GM12878 (cell line): ENCODE results near the gene CDK5RAP3. TPM values are rescaled to one million over a fixed set of nuclear protein-coding genes. Genes with fewer than 3 reads are reported as not detected.

ENCODE experiments used
- BACH1 ChIP-seq: fragments of 450-650 bp; IDR thresholded peaks from 2 replicates; pipeline ENCODE4 v1.6.1; 2017; ENCODE audit warnings: mild to moderate bottlenecking, borderline replicate concordance
- BCL11A ChIP-seq: IDR thresholded peaks from 2 replicates; pipeline ENCODE4 v1.6.1; 2011; ENCODE audit warnings: low read depth, low read length
- CBFB ChIP-seq: IDR thresholded peaks from 2 replicates; pipeline ENCODE4 v1.6.1; 2016; ENCODE audit warnings: antibody characterized with exemption, low read depth
- CREB1 ChIP-seq: IDR thresholded peaks from 2 replicates; pipeline ENCODE4 v1.6.1; 2012; ENCODE audit warnings: low read depth, mild to moderate bottlenecking, inconsistent platforms
- CREM ChIP-seq: IDR thresholded peaks from 2 replicates; pipeline ENCODE4 v1.6.1; 2014; ENCODE audit warnings: antibody characterized with exemption, low read depth
- ESRRA ChIP-seq: IDR thresholded peaks from 2 replicates; pipeline ENCODE4 v1.6.1; 2012; ENCODE audit warnings: mild to moderate bottlenecking, low read length, improper control_type of control experiment
- JUNB ChIP-seq: IDR thresholded peaks from 2 replicates; pipeline ENCODE4 v1.6.1; 2016; ENCODE audit warnings: antibody characterized with exemption, mild to moderate bottlenecking
- JUND ChIP-seq: IDR thresholded peaks from 2 replicates; pipeline ENCODE4 v1.6.1; 2012; ENCODE audit warnings: low read depth, mild to moderate bottlenecking, low read length, improper control_type of control experiment, moderate library complexity
- LARP7 ChIP-seq: fragments of 450-650 bp; IDR thresholded peaks from 2 replicates; pipeline ENCODE4 v1.6.1; 2017; ENCODE audit warnings: mild to moderate bottlenecking
- MTA3 ChIP-seq: IDR thresholded peaks from 2 replicates; pipeline ENCODE4 v1.6.1; 2012; ENCODE audit warnings: low read length, inconsistent platforms, borderline replicate concordance
- MXI1 ChIP-seq: fragments of 150-350 bp; IDR thresholded peaks from 2 replicates; pipeline ENCODE4 v1.6.1; 2011; ENCODE audit warnings: low read depth, mild to moderate bottlenecking, inconsistent platforms, low read length, improper control_type of control experiment
- NFIC ChIP-seq: IDR thresholded peaks from 2 replicates; pipeline ENCODE4 v1.6.1; 2012; ENCODE audit warnings: low read depth, mild to moderate bottlenecking, inconsistent platforms, low read length, moderate library complexity
- RAD51 ChIP-seq: fragments of 450-650 bp; IDR thresholded peaks from 2 replicates; pipeline ENCODE4 v1.6.1; 2016; ENCODE audit warnings: moderate library complexity, mild to moderate bottlenecking, inconsistent platforms
- SREBF2 ChIP-seq: IDR thresholded peaks from 2 replicates; pipeline ENCODE4 v1.6.1; 2012; ENCODE audit warnings: mild to moderate bottlenecking, low read length
- TARDBP ChIP-seq: IDR thresholded peaks from 2 replicates; pipeline ENCODE4 v1.6.1; 2016; ENCODE audit warnings: borderline replicate concordance
- TCF7 ChIP-seq: IDR thresholded peaks from 2 replicates; pipeline ENCODE4 v1.6.1; 2014; ENCODE audit warnings: antibody characterized with exemption, borderline replicate concordance
- YBX1 ChIP-seq: fragments of 450-650 bp; IDR thresholded peaks from 2 replicates; pipeline ENCODE4 v1.6.1; 2016; ENCODE audit warnings: antibody characterized with exemption
- ZBED1 ChIP-seq: IDR thresholded peaks from 2 replicates; pipeline ENCODE4 v1.6.1; 2016; ENCODE audit warnings: borderline replicate concordance
- polyA plus RNA-seq, 11 experiments: library from polyadenylated mRNA; depleted of rRNA in 4 of 11; unstranded in 6 of 11; stranded (reverse) in 5 of 11; fragments of >200 nt; fragmentation: Nextera tagmentation in 4 of 11; fragmentation: Illumina TruSeq in 1 of 11; extraction: Ambion mirVana in 4 of 11; extraction: Trizol in 1 of 11; gene quantifications; 1 replicate in 1 of 11; 2 replicates in 10 of 11; pipeline versions ENCODE4 v1.2.1 to v1.2.3, GENCODE V29; 2011 to 2016; ENCODE audit warnings: inconsistent platforms in 2 of 11, missing spikeins in 2 of 11, low read depth in 1 of 11
- total RNA-seq, 4 experiments: library from RNA; depleted of rRNA in 3 of 4; stranded (reverse); fragments of >200 nt in 3 of 4; fragmentation: Illumina TruSeq in 1 of 4; extraction: Trizol in 1 of 4; gene quantifications; 2 replicates each; pipeline versions ENCODE4 v1.2.1 to v1.2.3, GENCODE V29; 2013 to 2021
- TF ChIP-seq, protein P1 (sequence below): fragments of 450-650 bp; IDR thresholded peaks from 2 replicates; pipeline ENCODE4 v1.6.1; 2018; ENCODE audit warnings: borderline replicate concordance, mild to moderate bottlenecking; ENCODE audit not compliant: partially characterized antibody
- TF ChIP-seq, protein P2 (sequence below): IDR thresholded peaks from 2 replicates; pipeline ENCODE4 v1.6.1; 2012; ENCODE audit warnings: low read depth, low read length, improper control_type of control experiment
- TF ChIP-seq, protein P3 (sequence below): fragments of 450-650 bp; IDR thresholded peaks from 2 replicates; pipeline ENCODE4 v1.6.1; 2016; ENCODE audit warnings: mild to moderate bottlenecking
- TF ChIP-seq, protein P4 (sequence below): fragments of 450-650 bp; IDR thresholded peaks from 2 replicates; pipeline ENCODE4 v1.6.1; 2017; ENCODE audit warnings: borderline replicate concordance
- TF ChIP-seq, protein P5 (sequence below): IDR thresholded peaks from 2 replicates; pipeline ENCODE4 v1.6.1; 2012; ENCODE audit warnings: low read length, inconsistent platforms
- TF ChIP-seq, protein P6 (sequence below): IDR thresholded peaks from 2 replicates; pipeline ENCODE4 v1.6.1; 2012; ENCODE audit warnings: low read depth, low read length, improper control_type of control experiment

Gene CDK5RAP3
- total and polyA plus RNA-seq, 10 of the 15 experiments (the other 5 are each of a cell fraction or from before 2014, with no cell fraction given), result 69.4 to 237 (median 160) TPM

DNA sequence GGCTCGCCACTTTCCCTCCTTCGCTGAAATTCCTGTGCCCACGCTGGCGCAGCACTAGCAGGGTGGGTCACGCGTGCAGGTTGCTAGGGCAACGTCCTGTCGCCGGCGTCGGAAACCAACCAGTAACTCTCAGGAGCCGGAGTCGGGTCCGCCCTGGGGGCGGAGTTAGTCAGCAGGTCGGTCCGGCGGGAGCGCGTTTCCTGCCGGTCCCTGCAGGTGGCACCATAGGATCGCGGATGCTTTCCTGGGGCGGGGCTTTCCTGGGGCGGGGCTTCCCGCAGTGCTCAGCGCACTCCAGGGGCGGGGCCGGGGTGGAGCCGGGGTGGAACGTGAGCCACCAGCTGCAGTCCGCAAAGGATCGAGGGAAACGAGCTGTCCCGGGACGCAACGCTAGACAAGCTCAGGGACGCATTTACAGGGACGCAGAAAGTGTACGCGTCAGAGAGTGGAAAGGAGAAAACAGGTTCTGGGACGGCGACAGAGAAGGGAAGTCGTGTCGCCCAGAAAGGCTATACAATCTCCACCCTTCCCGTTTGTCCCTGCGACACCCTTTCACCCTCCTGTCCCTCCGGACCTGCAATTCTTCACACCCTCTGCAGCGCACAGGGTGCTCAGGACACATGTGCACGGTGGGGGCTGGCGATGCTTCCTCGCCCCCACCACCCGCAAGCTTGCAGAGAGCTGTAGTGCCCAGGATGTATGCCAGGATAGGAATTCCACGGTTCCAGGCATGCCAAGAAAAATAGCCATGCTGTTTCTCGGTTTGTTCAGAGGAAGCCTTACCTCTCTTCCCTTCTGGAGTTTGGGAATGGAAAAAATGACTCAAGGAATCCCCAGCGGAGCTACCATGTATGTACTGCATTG is 54.4 kb downstream of the CDK5RAP3 start (continued):
- TF ChIP-seq, protein P1, sequence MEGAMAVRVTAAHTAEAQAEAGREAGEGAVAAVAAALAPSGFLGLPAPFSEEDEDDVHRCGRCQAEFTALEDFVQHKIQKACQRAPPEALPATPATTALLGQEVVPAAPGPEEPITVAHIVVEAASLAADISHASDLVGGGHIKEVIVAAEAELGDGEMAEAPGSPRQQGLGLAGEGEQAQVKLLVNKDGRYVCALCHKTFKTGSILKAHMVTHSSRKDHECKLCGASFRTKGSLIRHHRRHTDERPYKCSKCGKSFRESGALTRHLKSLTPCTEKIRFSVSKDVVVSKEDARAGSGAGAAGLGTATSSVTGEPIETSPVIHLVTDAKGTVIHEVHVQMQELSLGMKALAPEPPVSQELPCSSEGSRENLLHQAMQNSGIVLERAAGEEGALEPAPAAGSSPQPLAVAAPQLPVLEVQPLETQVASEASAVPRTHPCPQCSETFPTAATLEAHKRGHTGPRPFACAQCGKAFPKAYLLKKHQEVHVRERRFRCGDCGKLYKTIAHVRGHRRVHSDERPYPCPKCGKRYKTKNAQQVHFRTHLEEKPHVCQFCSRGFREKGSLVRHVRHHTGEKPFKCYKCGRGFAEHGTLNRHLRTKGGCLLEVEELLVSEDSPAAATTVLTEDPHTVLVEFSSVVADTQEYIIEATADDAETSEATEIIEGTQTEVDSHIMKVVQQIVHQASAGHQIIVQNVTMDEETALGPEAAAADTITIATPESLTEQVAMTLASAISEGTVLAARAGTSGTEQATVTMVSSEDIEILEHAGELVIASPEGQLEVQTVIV, result no peak
- TF ChIP-seq NFIC (no peak), CREB1 (0 out of 2 replicates have a peak, but pooled peaks have one; percentile 7), RAD51 (peak; percentile 74), ESRRA (no peak), JUND (no peak), LARP7 (no peak; the same call in 1 of the 2 replicates), SREBF2 (no peak), TCF7 (no peak), ZBED1 (no peak), CBFB (no peak), MTA3 (no peak), TARDBP (no peak), BACH1 (peak; percentile 43; the same call in 1 of the 2 replicates), JUNB (no peak), BCL11A (no peak), YBX1 (no peak), CREM (0 out of 2 replicates have a peak, but pooled peaks have one; percentile 25), MXI1 (peak; percentile 99)
- TF ChIP-seq, protein P2, sequence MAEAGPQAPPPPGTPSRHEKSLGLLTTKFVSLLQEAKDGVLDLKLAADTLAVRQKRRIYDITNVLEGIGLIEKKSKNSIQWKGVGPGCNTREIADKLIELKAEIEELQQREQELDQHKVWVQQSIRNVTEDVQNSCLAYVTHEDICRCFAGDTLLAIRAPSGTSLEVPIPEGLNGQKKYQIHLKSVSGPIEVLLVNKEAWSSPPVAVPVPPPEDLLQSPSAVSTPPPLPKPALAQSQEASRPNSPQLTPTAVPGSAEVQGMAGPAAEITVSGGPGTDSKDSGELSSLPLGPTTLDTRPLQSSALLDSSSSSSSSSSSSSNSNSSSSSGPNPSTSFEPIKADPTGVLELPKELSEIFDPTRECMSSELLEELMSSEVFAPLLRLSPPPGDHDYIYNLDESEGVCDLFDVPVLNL, result no peak
- TF ChIP-seq, protein P3, sequence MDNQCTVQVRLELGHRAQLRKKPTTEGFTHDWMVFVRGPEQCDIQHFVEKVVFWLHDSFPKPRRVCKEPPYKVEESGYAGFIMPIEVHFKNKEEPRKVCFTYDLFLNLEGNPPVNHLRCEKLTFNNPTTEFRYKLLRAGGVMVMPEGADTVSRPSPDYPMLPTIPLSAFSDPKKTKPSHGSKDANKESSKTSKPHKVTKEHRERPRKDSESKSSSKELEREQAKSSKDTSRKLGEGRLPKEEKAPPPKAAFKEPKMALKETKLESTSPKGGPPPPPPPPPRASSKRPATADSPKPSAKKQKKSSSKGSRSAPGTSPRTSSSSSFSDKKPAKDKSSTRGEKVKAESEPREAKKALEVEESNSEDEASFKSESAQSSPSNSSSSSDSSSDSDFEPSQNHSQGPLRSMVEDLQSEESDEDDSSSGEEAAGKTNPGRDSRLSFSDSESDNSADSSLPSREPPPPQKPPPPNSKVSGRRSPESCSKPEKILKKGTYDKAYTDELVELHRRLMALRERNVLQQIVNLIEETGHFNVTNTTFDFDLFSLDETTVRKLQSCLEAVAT, result no peak
- TF ChIP-seq, protein P4, sequence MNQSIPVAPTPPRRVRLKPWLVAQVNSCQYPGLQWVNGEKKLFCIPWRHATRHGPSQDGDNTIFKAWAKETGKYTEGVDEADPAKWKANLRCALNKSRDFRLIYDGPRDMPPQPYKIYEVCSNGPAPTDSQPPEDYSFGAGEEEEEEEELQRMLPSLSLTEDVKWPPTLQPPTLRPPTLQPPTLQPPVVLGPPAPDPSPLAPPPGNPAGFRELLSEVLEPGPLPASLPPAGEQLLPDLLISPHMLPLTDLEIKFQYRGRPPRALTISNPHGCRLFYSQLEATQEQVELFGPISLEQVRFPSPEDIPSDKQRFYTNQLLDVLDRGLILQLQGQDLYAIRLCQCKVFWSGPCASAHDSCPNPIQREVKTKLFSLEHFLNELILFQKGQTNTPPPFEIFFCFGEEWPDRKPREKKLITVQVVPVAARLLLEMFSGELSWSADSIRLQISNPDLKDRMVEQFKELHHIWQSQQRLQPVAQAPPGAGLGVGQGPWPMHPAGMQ, result no peak
- TF ChIP-seq, protein P5, sequence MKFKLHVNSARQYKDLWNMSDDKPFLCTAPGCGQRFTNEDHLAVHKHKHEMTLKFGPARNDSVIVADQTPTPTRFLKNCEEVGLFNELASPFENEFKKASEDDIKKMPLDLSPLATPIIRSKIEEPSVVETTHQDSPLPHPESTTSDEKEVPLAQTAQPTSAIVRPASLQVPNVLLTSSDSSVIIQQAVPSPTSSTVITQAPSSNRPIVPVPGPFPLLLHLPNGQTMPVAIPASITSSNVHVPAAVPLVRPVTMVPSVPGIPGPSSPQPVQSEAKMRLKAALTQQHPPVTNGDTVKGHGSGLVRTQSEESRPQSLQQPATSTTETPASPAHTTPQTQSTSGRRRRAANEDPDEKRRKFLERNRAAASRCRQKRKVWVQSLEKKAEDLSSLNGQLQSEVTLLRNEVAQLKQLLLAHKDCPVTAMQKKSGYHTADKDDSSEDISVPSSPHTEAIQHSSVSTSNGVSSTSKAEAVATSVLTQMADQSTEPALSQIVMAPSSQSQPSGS, result no peak
- TF ChIP-seq, protein P6, sequence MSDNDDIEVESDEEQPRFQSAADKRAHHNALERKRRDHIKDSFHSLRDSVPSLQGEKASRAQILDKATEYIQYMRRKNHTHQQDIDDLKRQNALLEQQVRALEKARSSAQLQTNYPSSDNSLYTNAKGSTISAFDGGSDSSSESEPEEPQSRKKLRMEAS, result peak; percentile 88
